H1 (cell line): ENCODE measurements around the gene RAD52. TPM values are rescaled to one million over a fixed set of nuclear protein-coding genes. Genes with fewer than 3 reads are reported as not detected.

Experiments used
- MAFK ChIP-seq: IDR thresholded peaks from 2 replicates; pipeline ENCODE4 v1.6.1; 2012; ENCODE audit warnings: low read depth, mild to moderate bottlenecking, improper control_type of control experiment, low read length
- SIRT6 ChIP-seq: IDR thresholded peaks from one replicate; pipeline ENCODE4 v1.7.1; 2012; ENCODE audit warnings: low read length, inconsistent platforms
- polyA plus RNA-seq, 7 experiments: library from polyadenylated mRNA; depleted of rRNA in 3 of 7; stranded (reverse) in 5 of 7; unstranded in 2 of 7; fragments of >200 nt in 5 of 7; fragments of 200-250 nt in 2 of 7; gene quantifications; 1 replicate in 5 of 7; 2 replicates in 1 of 7; 4 replicates in 1 of 7; pipeline versions ENCODE4 v1.2.1 to v1.2.3, GENCODE V29; 2011 to 2013; ENCODE audit warnings: missing spikeins in 2 of 7, mixed read lengths in 2 of 7
- total RNA-seq: library from RNA; stranded (reverse); fragmentation: NEBNext Ultra II Directional; extraction: Animal tissue kit (Norgen Biotek cat#: 25700); gene quantifications from 2 replicates; pipeline ENCODE4 v1.2.1, GENCODE V29; 2021

The RAD52 gene
- total and polyA plus RNA-seq, 2 of the 8 experiments (the other 6 are each of a cell fraction or from before 2014, with no cell fraction given): 12.5 to 14.3 TPM

- TF ChIP-seq MAFK (no peak), SIRT6 (no peak)
These were observed 45.5 kb downstream of the RAD52 start (continued) for GRCh38 chr12:904010-904414.
